ENCODE measurements around the gene UCN.
A peak's percentile ranks its signal among the peaks of the same experiment; 100 is the strongest.

DNA sequence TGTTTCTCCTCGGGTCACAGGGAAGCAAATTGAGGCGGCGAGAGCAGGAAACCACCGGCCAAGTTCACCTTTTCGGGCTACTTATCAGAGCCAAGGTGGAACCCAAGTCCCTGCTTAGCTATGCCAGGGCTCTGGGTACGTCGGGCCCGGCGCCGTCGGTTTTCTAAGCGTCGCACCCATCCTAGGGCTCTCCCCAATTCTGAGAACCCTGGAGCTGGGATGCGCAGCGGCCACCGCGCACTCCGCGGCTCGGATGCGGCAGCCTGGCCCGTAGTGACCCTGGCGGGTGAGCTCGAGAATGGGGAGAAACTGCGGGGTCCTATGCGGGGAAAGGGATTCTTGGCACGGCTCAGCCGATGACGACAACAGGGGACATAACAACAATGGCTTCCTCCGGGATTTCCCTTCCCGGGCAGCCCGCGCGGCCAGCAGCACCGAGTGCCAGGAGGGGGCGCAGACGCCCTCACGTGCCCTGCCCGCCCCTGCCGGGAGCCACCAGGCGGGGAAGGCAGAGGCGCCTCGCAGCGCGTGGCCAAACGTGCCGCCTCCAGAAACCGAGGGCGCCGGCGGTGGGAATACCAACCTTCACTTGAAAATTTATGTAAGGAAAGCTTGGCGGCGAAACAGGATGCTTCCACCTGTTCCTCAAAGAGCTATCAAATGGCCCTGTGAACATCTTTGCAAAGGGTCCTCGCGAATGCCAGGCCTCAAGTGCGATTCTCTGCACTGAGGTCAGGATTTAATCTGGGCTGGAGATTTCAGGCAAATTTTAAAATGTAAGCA is 43.3 kb downstream of the UCN start:
- TF ChIP-seq RFX5 (IDR thresholded peaks at IDR 0.05; ENCODE audit: low read depth, low read length) (no peak), POLR2A (IDR thresholded peaks at IDR 0.05; ENCODE audit: low read depth, low read length) (no peak)
- TF ChIP-seq, protein P1, sequence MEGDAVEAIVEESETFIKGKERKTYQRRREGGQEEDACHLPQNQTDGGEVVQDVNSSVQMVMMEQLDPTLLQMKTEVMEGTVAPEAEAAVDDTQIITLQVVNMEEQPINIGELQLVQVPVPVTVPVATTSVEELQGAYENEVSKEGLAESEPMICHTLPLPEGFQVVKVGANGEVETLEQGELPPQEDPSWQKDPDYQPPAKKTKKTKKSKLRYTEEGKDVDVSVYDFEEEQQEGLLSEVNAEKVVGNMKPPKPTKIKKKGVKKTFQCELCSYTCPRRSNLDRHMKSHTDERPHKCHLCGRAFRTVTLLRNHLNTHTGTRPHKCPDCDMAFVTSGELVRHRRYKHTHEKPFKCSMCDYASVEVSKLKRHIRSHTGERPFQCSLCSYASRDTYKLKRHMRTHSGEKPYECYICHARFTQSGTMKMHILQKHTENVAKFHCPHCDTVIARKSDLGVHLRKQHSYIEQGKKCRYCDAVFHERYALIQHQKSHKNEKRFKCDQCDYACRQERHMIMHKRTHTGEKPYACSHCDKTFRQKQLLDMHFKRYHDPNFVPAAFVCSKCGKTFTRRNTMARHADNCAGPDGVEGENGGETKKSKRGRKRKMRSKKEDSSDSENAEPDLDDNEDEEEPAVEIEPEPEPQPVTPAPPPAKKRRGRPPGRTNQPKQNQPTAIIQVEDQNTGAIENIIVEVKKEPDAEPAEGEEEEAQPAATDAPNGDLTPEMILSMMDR (conservative IDR thresholded peaks at IDR 0.05; ENCODE audit: low read depth, low read length) = peak; percentile 63

Measured in IMR-90 (cell line).